ENCODE data around the gene ZBTB7C. TPM values are rescaled to one million over a fixed set of nuclear protein-coding genes. Genes with fewer than 3 reads are reported as not detected.

ZBTB7C gene
- total RNA-seq, 3 donors from 2014 or later (not counting 1 experiment from before 2014, with no cell fraction given) = 0.07 TPM; not detected in 2

DNA sequence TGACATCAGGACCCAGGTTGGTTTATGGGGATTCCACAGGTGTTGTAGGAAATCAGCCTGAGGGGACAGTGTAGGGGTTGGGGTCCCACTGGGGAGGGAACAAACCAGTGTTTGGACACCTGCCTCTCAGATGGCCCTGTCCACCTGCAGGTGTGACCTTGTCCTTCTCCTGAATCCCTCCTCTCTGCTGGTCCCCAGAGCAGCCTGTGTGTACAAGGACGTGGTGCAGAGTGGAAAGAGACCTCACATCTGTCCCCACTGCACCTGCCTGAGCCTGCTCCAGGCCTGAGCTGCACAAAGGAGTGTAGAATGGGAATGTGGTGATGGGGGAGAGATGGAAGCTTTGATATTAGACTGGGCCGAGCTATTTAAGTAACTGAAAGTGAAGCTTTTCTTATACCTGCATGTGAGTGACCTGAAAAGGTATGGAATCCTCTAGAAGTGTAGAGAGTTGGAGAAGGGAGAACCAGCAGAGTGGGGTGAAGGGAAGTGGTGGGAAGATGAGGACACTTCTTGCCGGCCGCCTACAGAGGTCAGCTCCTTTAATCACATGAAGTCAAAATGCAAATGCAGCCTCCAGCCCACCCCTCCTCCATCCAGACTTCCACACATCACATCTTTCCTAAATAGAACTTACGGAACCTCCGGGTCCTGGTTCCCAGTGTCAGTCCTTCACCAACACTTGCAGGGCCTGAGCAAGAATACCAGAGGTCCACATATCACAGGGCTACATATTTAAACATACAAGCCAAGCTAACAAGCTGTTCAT is 389.4 kb downstream of the ZBTB7C start:
- H3K4me3 Mint-ChIP-seq = no peak overlapping the region
- no peaks in the 10 kb centered on the region for H3K36me3 ChIP-seq (ENCODE audit: control insufficient read depth, insufficient read depth, low read length)
- H3K36me3 Mint-ChIP-seq = no peaks in the 10 kb centered on the region
- peaks cover 0 to 3% of the 10 kb centered on the region in 2 donors for H3K9me3 Mint-ChIP-seq
- H3K9me3 ChIP-seq (ENCODE audit: control insufficient read depth, insufficient read depth, low read length) = no peaks in the 10 kb centered on the region
- peak in 1 of 2 donors; percentile 4 for DNase-seq
- no peak overlapping the region for H3K4me3 ChIP-seq (ENCODE audit: low read length)
- no peak overlapping the region for H3K27ac ChIP-seq (ENCODE audit: low read length)
- H3K4me1 ChIP-seq (ENCODE audit: control insufficient read depth, insufficient read depth, low read length) = peaks cover 13% of the 10 kb centered on the region
- peaks cover 2 to 27% of the 10 kb centered on the region in 2 donors for H3K27me3 Mint-ChIP-seq (ENCODE audit: low read depth in 2 of 2)
- peak in 1 of 3 donors; percentile 28 for ATAC-seq
- TF ChIP-seq, protein P1, sequence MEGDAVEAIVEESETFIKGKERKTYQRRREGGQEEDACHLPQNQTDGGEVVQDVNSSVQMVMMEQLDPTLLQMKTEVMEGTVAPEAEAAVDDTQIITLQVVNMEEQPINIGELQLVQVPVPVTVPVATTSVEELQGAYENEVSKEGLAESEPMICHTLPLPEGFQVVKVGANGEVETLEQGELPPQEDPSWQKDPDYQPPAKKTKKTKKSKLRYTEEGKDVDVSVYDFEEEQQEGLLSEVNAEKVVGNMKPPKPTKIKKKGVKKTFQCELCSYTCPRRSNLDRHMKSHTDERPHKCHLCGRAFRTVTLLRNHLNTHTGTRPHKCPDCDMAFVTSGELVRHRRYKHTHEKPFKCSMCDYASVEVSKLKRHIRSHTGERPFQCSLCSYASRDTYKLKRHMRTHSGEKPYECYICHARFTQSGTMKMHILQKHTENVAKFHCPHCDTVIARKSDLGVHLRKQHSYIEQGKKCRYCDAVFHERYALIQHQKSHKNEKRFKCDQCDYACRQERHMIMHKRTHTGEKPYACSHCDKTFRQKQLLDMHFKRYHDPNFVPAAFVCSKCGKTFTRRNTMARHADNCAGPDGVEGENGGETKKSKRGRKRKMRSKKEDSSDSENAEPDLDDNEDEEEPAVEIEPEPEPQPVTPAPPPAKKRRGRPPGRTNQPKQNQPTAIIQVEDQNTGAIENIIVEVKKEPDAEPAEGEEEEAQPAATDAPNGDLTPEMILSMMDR (IDR thresholded peaks at IDR 0.05) = no peak
- H3K27me3 ChIP-seq (ENCODE audit: control insufficient read depth, insufficient read depth, low read length) = no peaks in the 10 kb centered on the region
- H3K27ac Mint-ChIP-seq = no peak overlapping the region
- H3K4me1 Mint-ChIP-seq = peaks cover 0 to 8% of the 10 kb centered on the region in 2 donors
- intact Hi-C loops (cut with micrococcal nuclease) = no loop called here
- 74% methylated on average over 6 of the region's 6 CpGs for WGBS (ENCODE audit: insufficient coverage)

DNA sequence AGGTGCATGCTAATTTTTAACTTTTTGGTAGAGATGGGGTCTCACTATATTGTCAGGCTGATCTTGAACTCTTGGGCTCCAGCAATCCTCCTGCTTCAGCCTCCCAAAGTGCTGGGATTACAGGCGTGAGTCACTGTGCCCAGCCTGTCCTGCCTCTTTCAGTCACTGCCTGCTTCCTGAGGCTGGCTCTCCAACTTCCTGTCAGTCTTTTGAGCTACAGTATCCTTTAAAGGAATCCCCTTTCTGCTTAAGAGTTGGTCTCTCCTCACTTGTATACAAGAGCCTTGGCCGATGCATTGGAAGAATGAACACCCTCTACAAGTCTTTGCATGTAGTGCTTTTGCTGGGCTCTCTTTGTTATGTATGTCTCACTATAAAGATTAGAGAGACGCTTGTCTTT is 390.3 kb downstream of the ZBTB7C start:
- H3K4me1 ChIP-seq (ENCODE audit: control insufficient read depth, insufficient read depth, low read length) = peaks cover 13% of the 10 kb centered on the region
- TF ChIP-seq, protein P1 (IDR thresholded peaks at IDR 0.05) = no peak
- H3K27me3 Mint-ChIP-seq (ENCODE audit: low read depth in 2 of 2) = peaks cover 5 to 27% of the 10 kb centered on the region in 2 donors
- intact Hi-C loops (cut with micrococcal nuclease) = no loop called here
- no peaks in the 10 kb centered on the region for H3K27me3 ChIP-seq (ENCODE audit: control insufficient read depth, insufficient read depth, low read length)
- peaks cover 0 to 3% of the 10 kb centered on the region in 2 donors for H3K9me3 Mint-ChIP-seq
- ATAC-seq (no peak), DNase-seq (no peak)
- no peaks in the 10 kb centered on the region for H3K36me3 Mint-ChIP-seq
- H3K27ac Mint-ChIP-seq = no peak overlapping the region
- H3K4me1 Mint-ChIP-seq = peaks cover under 1 to 8% of the 10 kb centered on the region in 2 donors
- H3K4me3 Mint-ChIP-seq = no peak overlapping the region
- H3K4me3 ChIP-seq (ENCODE audit: low read length) = no peak overlapping the region
- no peak overlapping the region for H3K27ac ChIP-seq (ENCODE audit: low read length)
- 85% methylated on average over 3 of the region's 3 CpGs for WGBS (ENCODE audit: insufficient coverage)
- H3K9me3 ChIP-seq (ENCODE audit: control insufficient read depth, insufficient read depth, low read length) = no peaks in the 10 kb centered on the region
- no peaks in the 10 kb centered on the region for H3K36me3 ChIP-seq (ENCODE audit: control insufficient read depth, insufficient read depth, low read length)

DNA sequence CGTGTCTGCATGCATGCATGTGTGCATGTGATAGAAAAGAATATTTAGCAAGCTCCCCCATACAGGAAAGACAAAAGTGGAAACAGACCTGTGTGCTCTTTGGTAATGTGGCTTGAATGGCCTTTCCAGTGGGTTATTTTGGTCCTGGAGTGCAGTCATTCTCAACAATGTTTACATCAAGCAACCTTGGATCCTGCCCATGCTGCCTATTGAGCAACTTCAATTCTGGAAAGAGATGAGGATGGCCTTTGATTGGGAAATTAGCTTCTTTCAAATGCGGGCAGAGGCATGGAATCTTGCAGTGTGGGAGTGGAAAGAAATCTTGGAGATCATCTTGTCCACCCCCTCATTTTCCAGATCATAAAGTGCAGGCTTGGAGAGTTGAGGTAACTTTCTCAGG is 391.5 kb downstream of the ZBTB7C start:
- WGBS (ENCODE audit: insufficient coverage) = 100% methylated on average over 2 of the region's 2 CpGs
- peaks cover 12 to 13% of the 10 kb centered on the region in 2 donors for H3K4me1 Mint-ChIP-seq
- peaks cover 0 to 3% of the 10 kb centered on the region in 2 donors for H3K9me3 Mint-ChIP-seq

More for the DNA sequence above, 391.5 kb downstream of the ZBTB7C start:
- peaks cover 13% of the 10 kb centered on the region for H3K4me1 ChIP-seq (ENCODE audit: control insufficient read depth, insufficient read depth, low read length)
- intact Hi-C loops (cut with micrococcal nuclease) = no loop called here
- no peak overlapping the region for H3K27ac ChIP-seq (ENCODE audit: low read length)
- H3K36me3 Mint-ChIP-seq = no peaks in the 10 kb centered on the region
- H3K4me3 Mint-ChIP-seq = no peak overlapping the region
- H3K27me3 Mint-ChIP-seq (ENCODE audit: low read depth in 2 of 2) = peaks cover 5 to 21% of the 10 kb centered on the region in 2 donors
- no peaks in the 10 kb centered on the region for H3K9me3 ChIP-seq (ENCODE audit: control insufficient read depth, insufficient read depth, low read length)
- no peaks in the 10 kb centered on the region for H3K36me3 ChIP-seq (ENCODE audit: control insufficient read depth, insufficient read depth, low read length)
- no peak overlapping the region for H3K4me3 ChIP-seq (ENCODE audit: low read length)
- H3K27me3 ChIP-seq (ENCODE audit: control insufficient read depth, insufficient read depth, low read length) = no peaks in the 10 kb centered on the region
- ATAC-seq (no peak), DNase-seq (no peak)
- no peak overlapping the region for H3K27ac Mint-ChIP-seq
- TF ChIP-seq, protein P1 (IDR thresholded peaks at IDR 0.05) = no peak
